Endodermal cell (in vitro differentiated cells): ENCODE results near the gene CREBBP. TPM values are rescaled to one million over a fixed set of nuclear protein-coding genes. Genes with fewer than 3 reads are reported as not detected.

Source experiments
- DNase-seq: peaks from one replicate; pipeline ENCODE4 v3.0.0-alpha.2; 2017
- H3K27ac ChIP-seq: 2 replicates; pipeline ENCODE4 v1.5.1; 2013; ENCODE audit warnings: mild to moderate bottlenecking, low read depth, low read length, moderate library complexity
- H3K27me3 ChIP-seq: 2 replicates; pipeline ENCODE4 v1.6.1; 2013; ENCODE audit warnings: mild to moderate bottlenecking, low read length, moderate library complexity; ENCODE audit not compliant: insufficient read depth, control insufficient read depth, poor library complexity, severe bottlenecking
- H3K36me3 ChIP-seq: 2 replicates; pipeline ENCODE4 v1.7.0; 2013; ENCODE audit warnings: mild to moderate bottlenecking, low read length, moderate library complexity; ENCODE audit not compliant: control insufficient read depth, insufficient read depth
- H3K4me1 ChIP-seq: one replicate; pipeline ENCODE4 v1.7.0; 2013; ENCODE audit warnings: low read length; ENCODE audit not compliant: control insufficient read depth, insufficient read depth
- H3K4me3 ChIP-seq: 2 replicates; pipeline ENCODE4 v1.5.1; 2013; ENCODE audit warnings: mild to moderate bottlenecking, low read length, moderate library complexity
- H3K9ac ChIP-seq: 2 replicates; pipeline ENCODE4 v1.6.1; 2013; ENCODE audit warnings: mild to moderate bottlenecking, low read length, moderate library complexity; ENCODE audit not compliant: poor library complexity, severe bottlenecking; ENCODE audit errors: extremely low read depth
- H3K9me3 ChIP-seq: 2 replicates; pipeline ENCODE4 v1.6.1; 2013; ENCODE audit warnings: mild to moderate bottlenecking, low read length, moderate library complexity; ENCODE audit not compliant: control insufficient read depth
- H3K27ac Mint-ChIP-seq: 2 replicates; pipeline ENCODE4 v1.8.0; 2020; ENCODE audit warnings: mixed read lengths
- H3K27me3 Mint-ChIP-seq: 2 replicates; pipeline ENCODE4 v1.8.0; 2021; ENCODE audit warnings: mild to moderate bottlenecking, mixed read lengths; ENCODE audit not compliant: insufficient read depth
- H3K36me3 Mint-ChIP-seq: 2 replicates; pipeline ENCODE4 v1.8.0; 2020; ENCODE audit warnings: low read depth, mixed read lengths
- H3K4me1 Mint-ChIP-seq: 2 replicates; pipeline ENCODE4 v1.8.0; 2020; ENCODE audit warnings: mixed read lengths
- H3K4me3 Mint-ChIP-seq: 2 replicates; pipeline ENCODE4 v1.8.0; 2020; ENCODE audit warnings: mild to moderate bottlenecking, moderate library complexity, mixed read lengths
- H3K9me3 Mint-ChIP-seq: 2 replicates; pipeline ENCODE4 v1.8.0; 2020; ENCODE audit warnings: mild to moderate bottlenecking, mixed read lengths
- WGBS, 2 experiments: methylation state at CpG; one replicate each; pipeline versions ENCODE4 v1.1.5 to v1.1.7; 2013; ENCODE audit warnings: missing lambda C conversion rate in 2 of 2, mixed read lengths in 1 of 2; ENCODE audit not compliant: insufficient coverage in 1 of 2, insufficient read length in 1 of 2; 5-methylcytosine and 5-hydroxymethylcytosine counted together
- total RNA-seq, 2 donors: library from RNA; stranded (reverse); fragmentation: NEBNext Ultra II Directional in 1 of 2; extraction: Animal tissue kit (Norgen Biotek cat#: 25700) in 1 of 2; gene quantifications; 2 replicates in 1 of 2; 3 replicates in 1 of 2; pipeline ENCODE4 v1.2.1, GENCODE V29; 2021
- TF ChIP-seq, protein P1 (sequence below): fragments of 200-600 bp; sonication (generic); conservative IDR thresholded peaks from 2 replicates; pipeline ENCODE4 v1.5.0; 2021; ENCODE audit warnings: antibody characterized with exemption, mild to moderate bottlenecking

The CREBBP gene
- total RNA-seq, 2 donors from 2014 or later, result 71.1 to 103 TPM

- H3K9me3 ChIP-seq, result no peaks in the 10 kb centered on the region
- H3K9ac ChIP-seq, result no peak overlapping the region
- TF ChIP-seq, protein P1, sequence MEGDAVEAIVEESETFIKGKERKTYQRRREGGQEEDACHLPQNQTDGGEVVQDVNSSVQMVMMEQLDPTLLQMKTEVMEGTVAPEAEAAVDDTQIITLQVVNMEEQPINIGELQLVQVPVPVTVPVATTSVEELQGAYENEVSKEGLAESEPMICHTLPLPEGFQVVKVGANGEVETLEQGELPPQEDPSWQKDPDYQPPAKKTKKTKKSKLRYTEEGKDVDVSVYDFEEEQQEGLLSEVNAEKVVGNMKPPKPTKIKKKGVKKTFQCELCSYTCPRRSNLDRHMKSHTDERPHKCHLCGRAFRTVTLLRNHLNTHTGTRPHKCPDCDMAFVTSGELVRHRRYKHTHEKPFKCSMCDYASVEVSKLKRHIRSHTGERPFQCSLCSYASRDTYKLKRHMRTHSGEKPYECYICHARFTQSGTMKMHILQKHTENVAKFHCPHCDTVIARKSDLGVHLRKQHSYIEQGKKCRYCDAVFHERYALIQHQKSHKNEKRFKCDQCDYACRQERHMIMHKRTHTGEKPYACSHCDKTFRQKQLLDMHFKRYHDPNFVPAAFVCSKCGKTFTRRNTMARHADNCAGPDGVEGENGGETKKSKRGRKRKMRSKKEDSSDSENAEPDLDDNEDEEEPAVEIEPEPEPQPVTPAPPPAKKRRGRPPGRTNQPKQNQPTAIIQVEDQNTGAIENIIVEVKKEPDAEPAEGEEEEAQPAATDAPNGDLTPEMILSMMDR, result no peak
- no peaks in the 10 kb centered on the region for H3K4me1 ChIP-seq
- 60% methylated on average over 1 of the region's 1 CpG; no CpG with 5 or more reads in 1 of the 2 experiments for WGBS, 2 experiments
- Mint-ChIP-seq H3K27me3 (no peaks in the 10 kb centered on the region), H3K36me3 (peaks cover 27% of the 10 kb centered on the region), H3K27ac (no peak overlapping the region), H3K9me3 (no peaks in the 10 kb centered on the region), H3K4me1 (peaks cover 8% of the 10 kb centered on the region), H3K4me3 (no peak overlapping the region)
- H3K4me3 ChIP-seq, result no peak overlapping the region
- H3K36me3 ChIP-seq, result peaks cover 24% of the 10 kb centered on the region
- no peak overlapping the region for H3K27ac ChIP-seq
- DNase-seq, result no peak
- H3K27me3 ChIP-seq, result no peaks in the 10 kb centered on the region
These were observed 83.0 kb downstream of the CREBBP start for GRCh38 chr16:3797473-3797872.

DNA sequence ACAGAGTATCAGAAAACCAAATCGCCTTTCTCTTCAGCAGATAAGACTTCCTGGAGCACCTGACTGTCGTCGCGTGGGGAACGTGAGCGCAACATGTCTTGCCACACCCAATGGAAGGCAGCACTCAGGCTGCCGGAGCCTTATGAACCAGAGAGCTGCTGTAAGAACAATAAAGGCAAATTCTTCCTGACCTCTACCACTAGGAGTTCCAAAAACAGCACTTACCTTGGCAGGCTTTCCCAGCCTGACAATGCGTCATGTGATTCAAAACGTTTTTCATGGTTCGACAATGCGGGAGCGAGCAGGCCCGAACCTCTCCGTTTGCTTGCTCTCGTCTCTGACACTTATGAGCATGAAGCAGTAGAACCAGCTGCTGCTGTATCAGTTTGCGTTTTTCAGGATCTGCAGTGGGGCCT, 87.3 kb downstream of the CREBBP start:
- Mint-ChIP-seq H3K36me3 (peaks cover 45% of the 10 kb centered on the region), H3K4me3 (no peak overlapping the region), H3K4me1 (peaks cover 8% of the 10 kb centered on the region), H3K27me3 (no peaks in the 10 kb centered on the region), H3K9me3 (no peaks in the 10 kb centered on the region), H3K27ac (no peak overlapping the region)
- no peak overlapping the region for H3K9ac ChIP-seq
- H3K9me3 ChIP-seq, result no peaks in the 10 kb centered on the region
- H3K27me3 ChIP-seq, result no peaks in the 10 kb centered on the region
- no peak overlapping the region for H3K4me3 ChIP-seq
- 92 to 96% methylated on average over 10 to 16 of the region's 16 CpGs for WGBS, 2 experiments
- peaks cover 56% of the 10 kb centered on the region for H3K36me3 ChIP-seq
- no peak overlapping the region for H3K27ac ChIP-seq
- DNase-seq, result no peak
- no peaks in the 10 kb centered on the region for H3K4me1 ChIP-seq
- TF ChIP-seq, protein P1, result peak; percentile 41

DNA sequence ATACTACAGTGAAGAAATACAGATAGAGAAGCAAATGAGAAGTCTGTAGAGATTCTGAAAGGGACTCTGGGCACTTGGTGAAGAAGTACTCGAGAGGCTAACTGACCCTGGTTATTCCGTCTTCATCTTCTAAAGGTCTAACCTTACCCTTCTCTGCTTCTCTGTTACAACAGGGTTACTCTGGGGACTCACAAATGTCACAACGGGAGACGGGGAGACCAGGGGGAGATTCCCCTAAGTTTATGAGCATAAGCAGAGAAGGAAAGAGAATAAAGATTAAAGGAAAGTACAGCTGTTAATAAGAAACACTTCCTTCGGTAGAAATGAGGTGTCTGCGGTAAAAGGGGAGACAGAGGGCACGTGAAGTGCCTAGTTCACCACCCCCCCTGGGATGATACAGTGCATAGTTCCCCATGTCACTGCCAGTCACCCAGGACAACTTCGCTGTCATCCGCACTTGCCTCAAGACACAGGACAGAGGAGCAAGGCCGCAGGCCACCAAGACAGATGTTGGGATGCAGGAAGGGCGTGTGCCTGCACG, 88.0 kb downstream of the CREBBP start:
- Histone ChIP-seq H3K27ac (no peak overlapping the region), H3K4me3 (no peak overlapping the region), H3K4me1 (no peaks in the 10 kb centered on the region), H3K36me3 (peaks cover 62% of the 10 kb centered on the region), H3K27me3 (no peaks in the 10 kb centered on the region), H3K9me3 (no peaks in the 10 kb centered on the region), H3K9ac (no peak overlapping the region)
- Mint-ChIP-seq H3K4me3 (no peak overlapping the region), H3K36me3 (peaks cover 45% of the 10 kb centered on the region), H3K27ac (no peak overlapping the region), H3K9me3 (no peaks in the 10 kb centered on the region), H3K27me3 (no peaks in the 10 kb centered on the region), H3K4me1 (peaks cover 2% of the 10 kb centered on the region)
- WGBS, 2 experiments, result 94 to 96% methylated on average over 7 to 12 of the region's 12 CpGs
- no peak for DNase-seq
- TF ChIP-seq, protein P1, result no peak
